HEK293T (cell line): ENCODE measurements around the gene INVS.

ENCODE experiments used
- CTCF ChIA-PET: fragments of 350-600 bp; formaldehyde crosslinking; extraction: SDS; loops from one replicate; lab custom pipeline; 2021; ENCODE audit warnings: antibody characterized with exemption, inconsistent platforms; lab: Yijun Ruan, JAX
- POLR2A ChIA-PET: fragments of 350-600 bp; formaldehyde crosslinking; extraction: SDS; loops from one replicate; lab custom pipeline; 2020; ENCODE audit warnings: antibody characterized with exemption, inconsistent platforms; lab: Yijun Ruan, JAX
- DNase-seq: peaks from one replicate; pipeline ENCODE4 v3.0.0; 2012; ENCODE audit warnings: mixed read lengths; ENCODE audit errors: extremely low spot score
- ARNT ChIP-seq: fragments of 450-650 bp; IDR thresholded peaks from 2 replicates; pipeline ENCODE4 v1.6.1; 2017; ENCODE audit warnings: mild to moderate bottlenecking
- BHLHE40 ChIP-seq: fragments of 450-650 bp; IDR thresholded peaks from 2 replicates; pipeline ENCODE4 v1.6.1; 2016; ENCODE audit warnings: mild to moderate bottlenecking, moderate library complexity, borderline replicate concordance
- CTBP1 ChIP-seq: fragments of 450-650 bp; IDR thresholded peaks from 2 replicates; pipeline ENCODE4 v1.6.1; 2016; ENCODE audit warnings: borderline replicate concordance
- ELF4 ChIP-seq: fragments of 450-650 bp; IDR thresholded peaks from 2 replicates; pipeline ENCODE4 v1.6.1; 2017; ENCODE audit warnings: antibody characterized with exemption
- FOXA1 ChIP-seq: fragments of 450-650 bp; IDR thresholded peaks from 2 replicates; pipeline ENCODE4 v1.6.1; 2016; ENCODE audit warnings: mild to moderate bottlenecking
- FOXK2 ChIP-seq: fragments of 450-650 bp; IDR thresholded peaks from 2 replicates; pipeline ENCODE4 v1.6.1; 2016; ENCODE audit warnings: mild to moderate bottlenecking
- FOXM1 ChIP-seq: fragments of 450-650 bp; IDR thresholded peaks from 2 replicates; pipeline ENCODE4 v1.6.1; 2017; ENCODE audit warnings: mild to moderate bottlenecking, borderline replicate concordance
- HDGF ChIP-seq: fragments of 450-650 bp; IDR thresholded peaks from 2 replicates; pipeline ENCODE4 v1.6.1; 2017; ENCODE audit warnings: antibody characterized with exemption, borderline replicate concordance
- L3MBTL2 ChIP-seq: fragments of 450-650 bp; conservative IDR thresholded peaks from 2 replicates; pipeline ENCODE4 v1.6.1; 2016; ENCODE audit warnings: mild to moderate bottlenecking
- LEF1 ChIP-seq: fragments of 450-650 bp; IDR thresholded peaks from 2 replicates; pipeline ENCODE4 v1.6.1; 2017; ENCODE audit warnings: mild to moderate bottlenecking, borderline replicate concordance
- NFRKB ChIP-seq: fragments of 450-650 bp; IDR thresholded peaks from 2 replicates; pipeline ENCODE4 v1.6.1; 2016; ENCODE audit warnings: mild to moderate bottlenecking, moderate library complexity
- PKNOX1 ChIP-seq: fragments of 450-650 bp; IDR thresholded peaks from 2 replicates; pipeline ENCODE4 v1.6.1; 2016
- SP1 ChIP-seq: fragments of 450-650 bp; IDR thresholded peaks from 2 replicates; pipeline ENCODE4 v1.6.1; 2017
- SUZ12 ChIP-seq: fragments of 450-650 bp; IDR thresholded peaks from 2 replicates; pipeline ENCODE4 v1.6.1; 2016; ENCODE audit warnings: mild to moderate bottlenecking
- TARDBP ChIP-seq: fragments of 450-650 bp; IDR thresholded peaks from 2 replicates; pipeline ENCODE4 v1.6.1; 2016
- ZNF384 ChIP-seq: fragments of 450-650 bp; IDR thresholded peaks from 2 replicates; pipeline ENCODE4 v1.6.1; 2016

Gene INVS

GRCh38 chr9:100281066-100281465, 182.0 kb downstream of the INVS start:
- CTCF ChIA-PET, result no interaction called here

GRCh38 chr9:100281676-100282387, 182.8 kb downstream of the INVS start:
- CTCF ChIA-PET, result interaction anchor here (0.7 kb wide), 1 partner anchor 676 kb away, joined by 3 read pairs; no protein-coding TSS in a partner anchor

More at GRCh38 chr9:100281066-100281465, 182.0 kb downstream of the INVS start:
- TF ChIP-seq ARNT (no peak), FOXA1 (no peak), PKNOX1 (no peak), HDGF (no peak), ZNF384 (no peak), ELF4 (no peak), CTBP1 (no peak), FOXM1 (no peak), SUZ12 (no peak), SP1 (no peak), BHLHE40 (no peak), FOXK2 (no peak), NFRKB (no peak), LEF1 (no peak), L3MBTL2 (no peak), TARDBP (no peak)
- no peak for DNase-seq
- POLR2A ChIA-PET, result no interaction called here

GRCh38 chr9:100282388-100282719, 183.3 kb downstream of the INVS start:
- CTCF ChIA-PET, result interaction anchor here (0.7 kb wide), 1 partner anchor 677 kb away, joined by 3 read pairs; no protein-coding TSS in a partner anchor
- DNase-seq, result no peak
- TF ChIP-seq SUZ12, result no peak
- TF ChIP-seq NFRKB, result no peak
- TF ChIP-seq LEF1, result no peak
- TF ChIP-seq ELF4, result no peak
- no peak for TF ChIP-seq SP1
- TF ChIP-seq ARNT, result no peak
- no peak for TF ChIP-seq FOXK2
- TF ChIP-seq ZNF384, result no peak
- no peak for TF ChIP-seq L3MBTL2
- TF ChIP-seq HDGF, result no peak
- POLR2A ChIA-PET, result interaction anchor here (0.8 kb wide), 1 partner anchor 10 kb away, joined by 3 read pairs; no protein-coding TSS in a partner anchor

More at GRCh38 chr9:100281676-100282387, 182.8 kb downstream of the INVS start:
- POLR2A ChIA-PET, result interaction anchor here (0.8 kb wide), 1 partner anchor 11 kb away, joined by 3 read pairs; no protein-coding TSS in a partner anchor
- TF ChIP-seq PKNOX1 (no peak), SP1 (no peak), FOXK2 (no peak), HDGF (no peak)
- no peak for DNase-seq

GRCh38 chr9:100284247-100284646, 185.2 kb downstream of the INVS start:
- POLR2A ChIA-PET, result no interaction called here
- no peak for DNase-seq
- TF ChIP-seq PKNOX1, result no peak
- no peak for TF ChIP-seq L3MBTL2
- no peak for TF ChIP-seq ZNF384
- no peak for TF ChIP-seq SUZ12
- TF ChIP-seq FOXM1, result no peak
- TF ChIP-seq BHLHE40, result no peak
- no peak for TF ChIP-seq HDGF
- no peak for TF ChIP-seq SP1
- TF ChIP-seq NFRKB, result no peak
- no peak for TF ChIP-seq TARDBP
- no peak for TF ChIP-seq FOXK2
- no peak for TF ChIP-seq ARNT
- TF ChIP-seq CTBP1, result no peak
- no peak for TF ChIP-seq LEF1
- no peak for TF ChIP-seq FOXA1
- no peak for TF ChIP-seq ELF4
- CTCF ChIA-PET, result no interaction called here

GRCh38 chr9:100285080-100285479, 186.0 kb downstream of the INVS start:
- DNase-seq, result no peak
- ChIA-PET CTCF (no interaction called here), POLR2A (no interaction called here)
- TF ChIP-seq SUZ12 (no peak), ZNF384 (no peak), HDGF (no peak), PKNOX1 (no peak), L3MBTL2 (no peak), FOXK2 (no peak), ARNT (no peak), SP1 (no peak), LEF1 (no peak), NFRKB (no peak), TARDBP (no peak), CTBP1 (no peak), FOXA1 (no peak), ELF4 (no peak), FOXM1 (no peak), BHLHE40 (no peak)
